H1 (cell line): ENCODE measurements around the gene KIF26A. TPM values are rescaled to one million over a fixed set of nuclear protein-coding genes. Genes with fewer than 3 reads are reported as not detected.

Experiments used
- CBX8 ChIP-seq: fragments of 300-800, 300-1000 bp; sonication (generic); IDR thresholded peaks from 2 replicates; pipeline ENCODE4 v1.7.1; 2016; ENCODE audit warnings: low read depth, low read length, borderline replicate concordance
- CHD1 ChIP-seq: IDR thresholded peaks from 2 replicates; pipeline ENCODE4 v1.6.1; 2012; ENCODE audit warnings: low read depth, low read length, improper control_type of control experiment
- CHD2 ChIP-seq: IDR thresholded peaks from 2 replicates; pipeline ENCODE4 v1.6.1; 2012; ENCODE audit warnings: low read length, improper control_type of control experiment
- EGR1 ChIP-seq: IDR thresholded peaks from 2 replicates; pipeline ENCODE4 v1.6.1; 2011; ENCODE audit warnings: low read depth, low read length, borderline replicate concordance
- EZH2 ChIP-seq: fragments of 200-600 bp; sonication (generic); IDR thresholded peaks from 2 replicates; pipeline ENCODE4 v1.7.1; 2012; ENCODE audit warnings: low read depth, mild to moderate bottlenecking, moderate library complexity, low read length, inconsistent platforms; ENCODE audit not compliant: severe bottlenecking
- JUN ChIP-seq: IDR thresholded peaks from 2 replicates; pipeline ENCODE4 v1.6.1; 2011; ENCODE audit warnings: low read depth, mild to moderate bottlenecking, improper control_type of control experiment, low read length
- KDM1A ChIP-seq: fragments of 200-600, 300-600 bp; sonication (generic); IDR thresholded peaks from 2 replicates; pipeline ENCODE4 v1.7.1; 2016; ENCODE audit warnings: mild to moderate bottlenecking, low read length, borderline replicate concordance
- NRF1 ChIP-seq: IDR thresholded peaks from 2 replicates; pipeline ENCODE4 v1.6.1; 2011; ENCODE audit warnings: mild to moderate bottlenecking, low read depth, low read length, improper control_type of control experiment
- TBP ChIP-seq: IDR thresholded peaks from 2 replicates; pipeline ENCODE4 v1.6.1; 2011; ENCODE audit warnings: low read depth, low read length, improper control_type of control experiment
- polyA plus RNA-seq, 7 experiments: library from polyadenylated mRNA; depleted of rRNA in 3 of 7; stranded (reverse) in 5 of 7; unstranded in 2 of 7; fragments of >200 nt in 5 of 7; fragments of 200-250 nt in 2 of 7; gene quantifications; 1 replicate in 5 of 7; 2 replicates in 1 of 7; 4 replicates in 1 of 7; pipeline versions ENCODE4 v1.2.1 to v1.2.3, GENCODE V29; 2011 to 2013; ENCODE audit warnings: missing spikeins in 2 of 7, mixed read lengths in 2 of 7
- total RNA-seq: library from RNA; stranded (reverse); fragmentation: NEBNext Ultra II Directional; extraction: Animal tissue kit (Norgen Biotek cat#: 25700); gene quantifications from 2 replicates; pipeline ENCODE4 v1.2.1, GENCODE V29; 2021
- TF ChIP-seq, protein P1 (sequence below): IDR thresholded peaks from 2 replicates; pipeline ENCODE4 v1.6.1; 2012; ENCODE audit warnings: inconsistent platforms

KIF26A gene
- total and polyA plus RNA-seq, 2 of the 8 experiments (the other 6 are each of a cell fraction or from before 2014, with no cell fraction given): 11.5 to 41.6 TPM

GRCh38 chr14:104161602-104162367, 23.4 kb downstream of the KIF26A start (continued):
- no peak for TF ChIP-seq JUN
- TF ChIP-seq CHD2: no peak
- no peak for TF ChIP-seq TBP
- TF ChIP-seq NRF1: no peak
- TF ChIP-seq, protein P1, sequence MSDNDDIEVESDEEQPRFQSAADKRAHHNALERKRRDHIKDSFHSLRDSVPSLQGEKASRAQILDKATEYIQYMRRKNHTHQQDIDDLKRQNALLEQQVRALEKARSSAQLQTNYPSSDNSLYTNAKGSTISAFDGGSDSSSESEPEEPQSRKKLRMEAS: no peak
- TF ChIP-seq EZH2: no peak
- no peak for TF ChIP-seq KDM1A
- TF ChIP-seq CHD1: no peak
- TF ChIP-seq EGR1: no peak
- TF ChIP-seq CBX8: no peak
